K562 (cell line): ENCODE results near the gene SLC35G4. TPM values are rescaled to one million over a fixed set of nuclear protein-coding genes. Genes with fewer than 3 reads are reported as not detected.

Source experiments
- ATAC-seq: fragments of 200-7000 bp; cut with Tn5 transposase; 3 replicates; pipeline ENCODE4 v1.9.1; 2020; ENCODE audit warnings: moderate library complexity
- BruUV-seq: library from RNA; stranded (reverse); fragments of 400-500 nt; replicated peaks from 2 replicates; lab custom pipeline; 2021; lab: Mats Ljungman, UMichigan
- CTCF ChIA-PET: fragments of 300-600 bp; formaldehyde crosslinking; extraction: SDS; loops from one replicate; lab custom pipeline; 2021; ENCODE audit warnings: low intra/inter-chr PET ratio; lab: Yijun Ruan, JAX
- POLR2A ChIA-PET: fragments of 300-600, 350-650 bp; sonication (Branson Sonifier 250); formaldehyde crosslinking; extraction: SDS; loops from one replicate; lab custom pipeline; 2021; ENCODE audit warnings: antibody characterized with exemption, inconsistent platforms; lab: Yijun Ruan, JAX
- DNase-seq, 4 experiments: peaks; one replicate each; pipeline versions ENCODE4 v3.0.0 to v3.0.0-alpha.2; 2011 to 2018; ENCODE audit warnings: low spot score in 3 of 4, mixed read lengths in 3 of 4; ENCODE audit errors: extremely low read depth in 1 of 4
- FAIRE-seq: peaks from 2 replicates; lab custom pipeline; 2011; peaks lifted over from hg19 to GRCh38; lab: Jason Lieb, UNC
- H2AFZ ChIP-seq: 2 replicates; pipeline ENCODE4 v1.6.0; 2011; ENCODE audit warnings: low read depth, low read length, control low read depth, inconsistent platforms
- H3K27ac ChIP-seq: fragments of 200-600 bp; 3 replicates; pipeline ENCODE4 v1.8.0; 2011; ENCODE audit warnings: low read depth, mild to moderate bottlenecking, control low read depth, inconsistent platforms, low read length, moderate library complexity, mixed read lengths; ENCODE audit errors: extremely low read depth
- H3K27me3 ChIP-seq, 2 experiments: fragments of 300-600 bp in 1 of 2; 2 replicates in 1 of 2; 3 replicates in 1 of 2; pipeline versions ENCODE4 v1.6.0 to v1.8.0; 2011; ENCODE audit warnings: inconsistent platforms in 2 of 2, low read length in 2 of 2, mild to moderate bottlenecking in 1 of 2, mixed read lengths in 1 of 2, moderate library complexity in 1 of 2; ENCODE audit not compliant: control insufficient read depth in 2 of 2, insufficient read depth in 2 of 2
- H3K36me3 ChIP-seq: fragments of 300-600 bp; 3 replicates; pipeline ENCODE4 v1.8.0; 2011; ENCODE audit warnings: mild to moderate bottlenecking, low read length, inconsistent platforms; ENCODE audit not compliant: control insufficient read depth, insufficient read depth
- H3K4me1 ChIP-seq, 2 experiments: fragments of 200-600 bp in 1 of 2; replicated peaks in 1 of 2; 2 replicates in 1 of 2; 3 replicates in 1 of 2; pipeline versions ENCODE4 v1.5.1 to v1.8.0; 2011; ENCODE audit warnings: inconsistent platforms in 2 of 2, low read length in 2 of 2, mild to moderate bottlenecking in 1 of 2, mixed read lengths in 1 of 2, moderate library complexity in 1 of 2; ENCODE audit not compliant: control insufficient read depth in 2 of 2, insufficient read depth in 2 of 2
- H3K4me2 ChIP-seq: 2 replicates; pipeline ENCODE4 v1.6.1; 2011; ENCODE audit warnings: low read length, control low read depth, inconsistent platforms, mixed read lengths; ENCODE audit not compliant: insufficient read depth
- H3K4me3 ChIP-seq: fragments of 200-600 bp; sonication (generic), shearing (Covaris generic); 2 replicates; pipeline ENCODE4 v1.5.1; 2016; ENCODE audit warnings: control low read depth, inconsistent platforms
- H3K79me2 ChIP-seq: fragments of 200-600 bp; 3 replicates; pipeline ENCODE4 v1.8.0; 2011; ENCODE audit warnings: low read length, inconsistent platforms; ENCODE audit not compliant: control insufficient read depth, insufficient read depth
- H3K9ac ChIP-seq, 2 experiments: 2 replicates each; pipeline versions ENCODE4 v1.6.0 to v1.6.1; 2011; ENCODE audit warnings: low read depth in 2 of 2, low read length in 2 of 2, control low read depth in 1 of 2, inconsistent platforms in 1 of 2, mild to moderate bottlenecking in 1 of 2, mixed read lengths in 1 of 2; ENCODE audit not compliant: insufficient read depth in 1 of 2
- H3K9me1 ChIP-seq: one replicate; pipeline ENCODE4 v1.6.0; 2011; ENCODE audit warnings: inconsistent platforms, mild to moderate bottlenecking, low read length, moderate library complexity; ENCODE audit not compliant: control insufficient read depth, insufficient read depth
- H3K9me3 ChIP-seq: replicated peaks from 2 replicates; pipeline ENCODE4 v1.5.1; 2011; ENCODE audit warnings: low read depth, low read length, inconsistent platforms; ENCODE audit not compliant: control insufficient read depth, insufficient read depth
- H4K20me1 ChIP-seq: replicated peaks from 2 replicates; pipeline ENCODE4 v1.6.1; 2011; ENCODE audit warnings: low read length, inconsistent platforms, mixed read lengths; ENCODE audit not compliant: control insufficient read depth, insufficient read depth
- ARID3A ChIP-seq: IDR thresholded peaks from 2 replicates; pipeline ENCODE4 v1.6.1; 2012; ENCODE audit warnings: low read depth, low read length, improper control_type of control experiment, borderline replicate concordance
- CBX5 ChIP-seq: IDR thresholded peaks from 2 replicates; pipeline ENCODE4 v1.6.1; 2014; ENCODE audit warnings: low read depth, borderline replicate concordance
- HSF4 ChIP-seq: fragments of 250-450 bp; sonication (Bioruptor Pico); IDR thresholded peaks from 2 replicates; pipeline ENCODE4 v2.1.2; 2022; ENCODE audit warnings: mild to moderate bottlenecking, moderate library complexity, borderline replicate concordance
- RAD51 ChIP-seq: fragments of 450-650 bp; IDR thresholded peaks from 2 replicates; pipeline ENCODE4 v1.7.1; 2016; ENCODE audit warnings: low read depth, mild to moderate bottlenecking, borderline replicate concordance
- SOX6 ChIP-seq: fragments of 450-650 bp; IDR thresholded peaks from 2 replicates; pipeline ENCODE4 v1.6.1; 2014; ENCODE audit warnings: mild to moderate bottlenecking
- ZNF395 ChIP-seq: fragments of 200-800 bp; sonication (Bioruptor generic); IDR thresholded peaks from 2 replicates; pipeline ENCODE4 v1.6.1; 2017; ENCODE audit warnings: missing genetic modification characterization, missing compliant biosample characterization
- ZNF586 ChIP-seq: fragments of 450-650 bp; formaldehyde crosslinking; conservative IDR thresholded peaks from 2 replicates; pipeline ENCODE4 v1.4.0; 2020; ENCODE audit warnings: mild to moderate bottlenecking, moderate library complexity
- WGBS: fragments of 100-300 bp; shearing (Covaris generic); methylation state at CpG from one replicate; pipeline ENCODE4 v1.1.6; 2016; ENCODE audit warnings: low coverage, mixed read lengths; ENCODE audit not compliant: insufficient coverage; ENCODE audit errors: missing lambda C conversion rate; 5-methylcytosine and 5-hydroxymethylcytosine counted together
- in situ Hi-C: fragments of 300-500 bp; cut with MboI; formaldehyde crosslinking; loops from 4 replicates; pipeline ENCODE4 v1.15.0; 2018; ENCODE audit warnings: inconsistent platforms, mixed read lengths
- intact Hi-C: fragments of 100-400 bp; cut with micrococcal nuclease; formaldehyde crosslinking; loops from 2 replicates; pipeline ENCODE4 v1.14.2; 2022
- polyA plus RNA-seq, 8 experiments: library from polyadenylated mRNA; depleted of rRNA in 4 of 8; stranded (reverse) in 5 of 8; unstranded in 3 of 8; fragments of >200 nt; fragmentation: Nextera tagmentation in 2 of 8; fragmentation: Illumina TruSeq in 1 of 8; extraction: Ambion mirVana in 2 of 8; extraction: Trizol in 1 of 8; gene quantifications; 2 replicates each; pipeline versions ENCODE4 v1.2.1 to v1.2.3, GENCODE V29; 2011 to 2014; ENCODE audit warnings: inconsistent platforms in 1 of 8, missing spikeins in 1 of 8
- total RNA-seq, 7 experiments: library from RNA; depleted of rRNA in 6 of 7; stranded (reverse); fragments of >200 nt in 6 of 7; fragmentation: Illumina TruSeq in 2 of 7; extraction: Trizol in 2 of 7; gene quantifications; 2 replicates each; pipeline versions ENCODE4 v1.2.1 to v1.2.3, GENCODE V29; 2011 to 2021; ENCODE audit warnings: low replicate concordance in 1 of 7

Gene SLC35G4
- total and polyA plus RNA-seq, 9 of the 15 experiments (the other 6 are each of a cell fraction or from before 2014, with no cell fraction given) = not detected

DNA sequence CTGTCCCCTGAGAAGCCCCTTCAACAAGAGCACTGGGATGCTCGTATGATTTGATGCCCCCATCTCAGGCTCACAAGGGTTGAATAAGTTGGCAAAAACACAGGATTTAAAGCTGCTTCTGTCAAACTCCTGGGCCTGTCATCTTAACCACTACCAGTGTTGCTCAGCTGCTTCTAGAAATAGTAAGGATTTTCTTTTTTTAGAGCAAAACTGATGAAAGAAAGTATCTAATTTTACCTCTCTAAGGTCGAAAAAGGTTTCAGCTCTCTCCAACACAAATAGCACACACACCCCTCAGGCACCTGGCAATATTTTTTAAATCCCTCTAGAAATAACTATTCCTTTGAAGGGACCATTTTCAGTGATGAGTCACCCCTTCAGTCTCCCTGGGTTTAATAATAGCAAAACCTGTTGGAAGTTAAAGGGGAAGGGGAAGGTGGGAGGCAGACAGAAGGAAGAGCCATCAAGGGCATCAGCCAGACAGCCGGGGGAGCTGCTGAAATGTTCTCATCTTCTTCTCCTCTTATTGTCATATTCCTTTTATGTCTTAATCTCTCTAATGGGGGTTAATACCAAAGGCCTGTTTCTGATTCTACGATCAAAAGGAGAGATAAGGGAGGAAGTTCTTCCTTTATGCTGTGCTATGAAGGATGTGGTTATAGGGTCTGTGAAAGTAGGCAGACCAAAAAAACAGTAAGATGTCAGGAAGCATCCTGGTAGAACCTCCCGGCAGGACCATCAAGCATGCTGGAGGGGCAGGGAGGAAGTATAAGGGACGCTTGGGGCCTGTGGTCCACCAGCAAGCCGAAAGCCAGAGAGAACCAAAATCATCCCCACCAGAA, 31.9 kb upstream of the SLC35G4 start:
- ATAC-seq = no peak
- Histone ChIP-seq H3K79me2 (no peaks in the 10 kb centered on the region), H3K27me3 (no peaks in the 10 kb centered on the region; a peak in 2 of 5 replicates), H3K9me1 (no peaks in the 10 kb centered on the region), H3K9me3 (no peaks in the 10 kb centered on the region), H3K36me3 (no peaks in the 10 kb centered on the region), H3K4me1 (no peaks in the 10 kb centered on the region), H3K4me2 (no peak overlapping the region), H2AFZ (no peak overlapping the region), H4K20me1 (no peaks in the 10 kb centered on the region; the same call in 1 of the 2 replicates), H3K4me3 (no peak overlapping the region), H3K27ac (no peak overlapping the region), H3K9ac (no peak overlapping the region)
- WGBS = 0% methylated on average over 7 of the region's 7 CpGs
- no peak for FAIRE-seq
- no peak for DNase-seq
- in situ Hi-C loops (no loop called here), intact Hi-C loops (no loop called here)
- TF ChIP-seq HSF4 (CRISPR knock-in tag) (no peak), RAD51 (no peak), CBX5 (no peak), ZNF586 (no peak), ZNF395 (CRISPR knock-in tag) (no peak), ARID3A (no peak), SOX6 (no peak)
- BruUV-seq = no TSS peak
- ChIA-PET CTCF (no interaction called here), POLR2A (no interaction called here)
